Gastrocnemius medialis (tissue), 4 donors: ENCODE data around the gene PHF21B. TPM values are rescaled to one million over a fixed set of nuclear protein-coding genes. Genes with fewer than 3 reads are reported as not detected.

Experiments used
- ATAC-seq, 2 donors: fragments of 150-250 bp; one replicate each; pipeline ENCODE4 v1.9.1; 2016
- DNase-seq, 2 donors: peaks; one replicate each; pipeline ENCODE4 v3.0.0-alpha.2; 2019
- H3K27ac ChIP-seq, 4 donors: fragments of 200-600 bp; sonication (generic); 1 replicate in 1 of 4; 2 replicates in 3 of 4; pipeline ENCODE4 v1.5.1; 2016 to 2018; ENCODE audit warnings: mild to moderate bottlenecking in 2 of 4, moderate library complexity in 1 of 4
- H3K27me3 ChIP-seq, 3 donors: fragments of 200-600 bp; sonication (generic) in 2 of 3; 1 replicate in 1 of 3; 2 replicates in 2 of 3; pipeline versions ENCODE4 v1.5.1 to v1.6.0; 2016 to 2019; ENCODE audit warnings: mild to moderate bottlenecking in 1 of 3, moderate library complexity in 1 of 3
- H3K36me3 ChIP-seq, 2 donors: fragments of 200-600 bp; sonication (generic) in 1 of 2; one replicate each; pipeline ENCODE4 v1.5.1; 2017 to 2018
- H3K4me1 ChIP-seq, 2 donors: fragments of 200-600 bp; sonication (generic) in 1 of 2; one replicate each; pipeline ENCODE4 v1.5.1; 2016 to 2017; ENCODE audit warnings: mild to moderate bottlenecking in 2 of 2
- H3K4me3 ChIP-seq, 4 donors: fragments of 200-600 bp; sonication (generic) in 3 of 4; 1 replicate in 1 of 4; 2 replicates in 3 of 4; pipeline ENCODE4 v1.5.1; 2016 to 2019; ENCODE audit warnings: mild to moderate bottlenecking in 2 of 4
- H3K9me3 ChIP-seq, 3 donors: fragments of 200-600 bp; sonication (generic) in 2 of 3; 1 replicate in 1 of 3; 2 replicates in 2 of 3; pipeline ENCODE4 v1.5.1; 2016 to 2019
- POLR2A ChIP-seq, 2 donors: fragments of 450-650 bp; IDR thresholded peaks; one replicate each; pipeline ENCODE4 v1.6.1; 2017; ENCODE audit warnings: antibody characterized with exemption in 2 of 2, mild to moderate bottlenecking in 2 of 2, moderate library complexity in 2 of 2
- in situ Hi-C, 4 donors: fragments of 200-750 bp; cut with MboI; loops; one replicate each; pipeline versions ENCODE4 v1.15.0 to v1.8.0; 2017; ENCODE audit warnings: low sequenced_read_pairs in 4 of 4
- intact Hi-C: fragments of 100-400 bp; cut with DNase I; formaldehyde crosslinking; loops from one replicate; pipeline ENCODE4 v1.15.1; 2023; ENCODE audit warnings: low total_unique reads
- total RNA-seq, 4 donors: library from RNA; depleted of rRNA; stranded (reverse); fragments of >200 nt; gene quantifications; one replicate each; pipeline versions ENCODE4 v1.1.0 to v1.2.3, GENCODE V29; 2016
- TF ChIP-seq, protein P1 (sequence below), 5 experiments: fragments of 450-650 bp in 3 of 5; fragments of 200-600 bp in 2 of 5; sonication (generic) in 2 of 5; IDR thresholded peaks in 4 of 5; conservative IDR thresholded peaks in 1 of 5; 1 replicate in 4 of 5; 2 replicates in 1 of 5; pipeline ENCODE4 v1.5.1; 2016 to 2019; ENCODE audit warnings: antibody characterized with exemption in 5 of 5, mild to moderate bottlenecking in 3 of 5, moderate library complexity in 3 of 5

Gene PHF21B
- total RNA-seq, 4 donors from 2014 or later, result 0.07 TPM; not detected in 3

DNA sequence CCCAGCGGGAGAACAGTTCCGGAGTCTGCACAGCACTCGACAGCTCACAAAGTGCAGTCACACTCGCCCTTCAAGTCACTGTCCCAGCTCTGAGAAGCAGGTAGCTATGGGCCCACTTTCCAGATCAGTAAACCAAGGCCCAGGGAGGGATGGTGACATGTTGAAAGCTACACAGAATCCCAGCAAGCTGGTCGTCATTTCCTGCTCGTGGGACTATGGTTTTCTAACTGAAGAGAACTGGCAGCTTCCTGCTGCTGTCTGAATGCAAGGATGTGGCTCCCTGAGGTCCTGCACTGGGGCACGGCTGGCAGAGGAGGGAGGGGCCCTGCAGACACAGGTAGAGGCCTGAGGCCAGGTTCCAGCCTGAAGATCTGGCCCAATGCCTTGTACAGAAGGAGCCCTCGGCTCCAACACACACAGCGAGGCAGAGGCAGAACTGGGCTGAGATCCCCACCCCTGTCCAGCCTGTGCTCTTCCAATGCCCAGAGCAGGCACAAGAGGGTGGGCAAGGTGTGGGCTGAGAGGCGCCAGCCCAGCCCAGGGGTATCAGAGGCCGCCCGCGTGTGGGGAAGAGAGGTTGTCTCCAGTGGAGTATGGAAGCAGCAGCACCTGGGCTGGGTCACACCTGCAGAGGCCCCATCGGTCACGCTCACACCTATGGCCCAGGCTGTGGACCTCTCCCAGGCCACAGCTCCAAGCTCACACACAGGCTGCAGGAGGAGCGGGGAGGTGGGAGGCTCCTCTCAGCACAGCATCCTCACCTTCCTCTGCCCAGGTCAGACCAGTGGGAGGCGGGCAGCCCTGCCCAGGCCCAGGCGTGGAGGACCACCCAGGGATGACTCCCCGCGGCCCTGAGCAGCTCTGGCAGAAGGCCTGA, 119.2 kb downstream of the PHF21B start:
- Histone ChIP-seq H3K4me1 (no peaks in the 10 kb centered on the region), H3K27ac (no peak overlapping the region), H3K27me3 (no peaks in the 10 kb centered on the region), H3K36me3 (no peaks in the 10 kb centered on the region), H3K4me3 (no peak overlapping the region), H3K9me3 (no peaks in the 10 kb centered on the region)
- DNase-seq (no peak), ATAC-seq (no peak)
- in situ Hi-C loops (no loop called here), intact Hi-C loops (no loop called here)
- TF ChIP-seq POLR2A (IDR thresholded peaks at IDR 0.05), result no peak
- TF ChIP-seq, protein P1, sequence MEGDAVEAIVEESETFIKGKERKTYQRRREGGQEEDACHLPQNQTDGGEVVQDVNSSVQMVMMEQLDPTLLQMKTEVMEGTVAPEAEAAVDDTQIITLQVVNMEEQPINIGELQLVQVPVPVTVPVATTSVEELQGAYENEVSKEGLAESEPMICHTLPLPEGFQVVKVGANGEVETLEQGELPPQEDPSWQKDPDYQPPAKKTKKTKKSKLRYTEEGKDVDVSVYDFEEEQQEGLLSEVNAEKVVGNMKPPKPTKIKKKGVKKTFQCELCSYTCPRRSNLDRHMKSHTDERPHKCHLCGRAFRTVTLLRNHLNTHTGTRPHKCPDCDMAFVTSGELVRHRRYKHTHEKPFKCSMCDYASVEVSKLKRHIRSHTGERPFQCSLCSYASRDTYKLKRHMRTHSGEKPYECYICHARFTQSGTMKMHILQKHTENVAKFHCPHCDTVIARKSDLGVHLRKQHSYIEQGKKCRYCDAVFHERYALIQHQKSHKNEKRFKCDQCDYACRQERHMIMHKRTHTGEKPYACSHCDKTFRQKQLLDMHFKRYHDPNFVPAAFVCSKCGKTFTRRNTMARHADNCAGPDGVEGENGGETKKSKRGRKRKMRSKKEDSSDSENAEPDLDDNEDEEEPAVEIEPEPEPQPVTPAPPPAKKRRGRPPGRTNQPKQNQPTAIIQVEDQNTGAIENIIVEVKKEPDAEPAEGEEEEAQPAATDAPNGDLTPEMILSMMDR (IDR thresholded peaks at IDR 0.05 in 4 of 5, conservative IDR thresholded peaks at IDR 0.05 in 1 of 5), result no peak

DNA sequence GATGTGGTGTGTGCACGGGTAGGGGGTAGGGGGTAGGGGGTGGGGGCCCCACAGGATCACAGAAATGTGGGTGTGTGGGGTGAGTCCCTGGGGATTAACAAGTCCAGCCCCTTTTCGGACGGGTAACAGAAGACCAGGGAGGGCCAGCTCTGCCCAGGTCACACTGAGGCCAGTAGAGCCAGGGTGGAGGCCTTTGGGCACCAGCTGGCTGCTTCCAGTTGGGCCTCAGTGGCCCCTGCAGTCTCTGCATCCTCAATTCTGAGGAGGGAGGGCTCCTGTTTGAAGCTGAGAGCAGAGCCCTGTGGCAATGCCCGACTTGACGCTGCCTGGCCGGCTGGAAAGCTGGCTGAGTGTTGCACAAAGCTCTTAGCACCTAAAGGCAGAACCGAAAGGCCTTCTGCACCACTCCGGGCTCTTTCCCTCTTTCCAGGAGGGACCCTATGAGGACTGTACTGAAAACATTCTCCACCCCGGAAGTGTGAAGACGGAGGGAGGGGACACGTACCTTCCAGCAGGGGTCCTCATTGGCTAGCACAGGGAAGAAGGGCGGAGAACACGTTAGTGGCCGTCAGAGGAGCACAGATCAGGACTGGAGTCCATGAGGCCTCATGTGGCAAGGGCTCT, 120.4 kb downstream of the PHF21B start:
- TF ChIP-seq, protein P1 (IDR thresholded peaks at IDR 0.05 in 4 of 5, conservative IDR thresholded peaks at IDR 0.05 in 1 of 5), result no peak
- no peak for TF ChIP-seq POLR2A (IDR thresholded peaks at IDR 0.05)
- Histone ChIP-seq H3K36me3 (no peaks in the 10 kb centered on the region), H3K4me1 (no peaks in the 10 kb centered on the region), H3K27ac (no peak overlapping the region), H3K4me3 (no peak overlapping the region), H3K27me3 (no peaks in the 10 kb centered on the region), H3K9me3 (no peaks in the 10 kb centered on the region)
- in situ Hi-C loops (no loop called here), intact Hi-C loops (no loop called here)
- DNase-seq (no peak), ATAC-seq (no peak)

DNA sequence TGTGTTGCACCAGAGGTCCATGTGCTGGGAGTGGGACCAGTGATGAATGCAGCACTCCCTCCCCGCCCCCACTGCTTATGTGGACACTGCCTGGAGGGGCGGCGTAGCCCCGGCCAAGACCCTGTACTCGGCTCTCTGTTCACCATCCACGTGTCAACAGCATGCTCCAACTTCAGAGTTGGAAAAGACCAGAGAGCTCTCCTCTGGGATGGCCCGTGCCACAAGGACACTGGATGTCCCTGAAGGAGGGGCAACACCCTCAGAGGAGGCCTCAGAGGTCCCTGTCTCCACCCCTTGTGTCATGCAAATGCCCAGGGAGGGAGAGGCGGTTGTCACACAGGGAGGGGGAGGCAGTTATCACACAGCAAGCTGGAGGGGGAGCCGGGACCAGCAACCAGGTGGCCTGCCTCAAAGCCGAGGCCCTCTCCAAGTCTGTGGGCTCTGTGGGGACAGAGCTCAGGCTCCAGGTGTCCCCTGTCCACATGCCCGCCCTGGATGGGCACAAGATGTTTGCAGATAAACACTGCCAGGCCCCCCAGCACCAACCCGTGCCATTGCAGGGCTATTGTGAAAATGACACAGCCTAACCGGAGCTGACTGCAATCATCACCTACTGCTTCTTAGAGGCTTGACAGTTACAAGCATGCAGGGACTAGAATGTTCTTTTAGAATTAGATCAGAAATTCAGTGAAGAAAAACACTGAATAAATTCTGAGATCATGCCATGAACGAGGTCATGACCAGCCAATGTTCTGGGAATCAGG, 121.1 kb downstream of the PHF21B start:
- Histone ChIP-seq H3K4me1 (no peaks in the 10 kb centered on the region), H3K4me3 (no peak overlapping the region), H3K27me3 (no peaks in the 10 kb centered on the region), H3K9me3 (no peaks in the 10 kb centered on the region), H3K36me3 (no peaks in the 10 kb centered on the region), H3K27ac (no peak overlapping the region)
- in situ Hi-C loops, result no loop called here
- TF ChIP-seq POLR2A (IDR thresholded peaks at IDR 0.05), result no peak
- TF ChIP-seq, protein P1 (IDR thresholded peaks at IDR 0.05 in 4 of 5, conservative IDR thresholded peaks at IDR 0.05 in 1 of 5), result no peak
- no peak for DNase-seq
- intact Hi-C loops, result no loop called here
- no peak for ATAC-seq

DNA sequence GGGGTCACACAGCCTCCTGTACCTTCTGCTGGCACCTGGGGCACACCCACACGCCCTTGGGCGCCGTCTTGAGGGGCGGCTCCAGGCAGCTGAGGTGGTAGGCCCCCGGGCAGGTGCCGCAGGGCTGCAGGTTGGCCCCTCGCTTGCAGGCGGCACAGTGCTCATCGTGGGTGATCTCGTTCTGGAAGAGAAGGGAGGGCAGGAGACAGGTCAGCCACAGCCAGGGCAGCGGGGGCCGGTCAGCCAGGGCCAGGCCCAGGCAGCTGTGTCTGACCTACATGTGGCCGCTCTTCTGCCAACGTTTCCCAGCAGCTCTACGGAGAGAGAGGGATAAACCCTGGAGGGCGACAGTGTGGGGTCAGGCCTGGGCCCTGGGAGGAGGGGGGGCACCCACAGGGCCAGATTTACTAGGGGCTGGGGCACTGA, 121.9 kb downstream of the PHF21B start:
- no peak overlapping the region for H3K27ac ChIP-seq
- no peaks in the 10 kb centered on the region for H3K27me3 ChIP-seq
- H3K9me3 ChIP-seq, result no peaks in the 10 kb centered on the region
- no peak for TF ChIP-seq POLR2A (IDR thresholded peaks at IDR 0.05)
- TF ChIP-seq, protein P1 (IDR thresholded peaks at IDR 0.05 in 4 of 5, conservative IDR thresholded peaks at IDR 0.05 in 1 of 5), result no peak
- no peak overlapping the region for H3K4me3 ChIP-seq
- H3K4me1 ChIP-seq, result no peaks in the 10 kb centered on the region
- no peaks in the 10 kb centered on the region for H3K36me3 ChIP-seq
- no peak for DNase-seq
- intact Hi-C loops (no loop called here), in situ Hi-C loops (no loop called here)
- ATAC-seq, result no peak
